Ovary (tissue), 3 donors: ENCODE data around the gene DNER.

ENCODE experiments used
- EP300 ChIP-seq: sonication (generic); formaldehyde crosslinking; IDR thresholded peaks from one replicate; pipeline ENCODE4 v1.6.1; 2017; ENCODE audit warnings: antibody characterized with exemption
- TF ChIP-seq, protein P1 (sequence below), 3 donors: fragments of 450-650 bp in 2 of 3; fragments of 200-600 bp in 1 of 3; IDR thresholded peaks; one replicate each; pipeline versions ENCODE4 v1.5.1 to v1.8.0; 2016 to 2022; ENCODE audit warnings: antibody characterized with exemption in 3 of 3, mild to moderate bottlenecking in 1 of 3
- donor health status: DM: no; HTN: no; CAD: no.

DNA sequence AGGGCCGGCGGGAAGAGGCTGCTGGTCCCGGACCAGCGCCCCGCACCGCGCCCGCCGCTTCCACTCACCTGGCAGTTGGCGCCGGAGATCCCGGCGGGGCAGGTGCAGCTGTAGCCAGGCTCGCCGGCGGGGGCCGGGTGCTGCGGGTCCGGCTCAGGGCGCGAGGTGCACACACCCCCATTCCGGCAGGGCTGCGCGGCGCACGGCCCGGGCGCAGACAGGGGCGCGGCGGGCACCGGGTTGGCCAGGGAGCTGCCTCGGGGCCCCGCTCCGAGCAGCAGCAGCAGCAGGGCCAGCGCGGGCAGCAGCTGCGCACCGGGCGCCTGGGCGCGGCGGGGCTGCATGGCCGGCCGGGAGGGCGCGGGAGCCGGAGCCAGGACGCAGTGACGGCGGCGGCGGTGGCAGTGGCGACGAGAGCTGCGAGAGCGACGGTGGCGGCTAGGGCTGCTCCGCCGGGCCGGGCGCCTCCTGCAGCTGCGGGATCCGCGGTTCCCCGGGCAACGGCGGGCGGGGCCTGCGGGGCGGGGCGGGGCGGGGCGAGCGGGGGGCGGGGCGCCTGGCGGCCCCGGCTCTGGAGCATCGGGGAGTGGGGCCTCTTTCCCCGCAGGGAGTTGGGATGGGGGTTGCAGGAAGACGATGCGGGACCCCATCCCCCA lies at the start of gene DNER:
- TF ChIP-seq, protein P1, sequence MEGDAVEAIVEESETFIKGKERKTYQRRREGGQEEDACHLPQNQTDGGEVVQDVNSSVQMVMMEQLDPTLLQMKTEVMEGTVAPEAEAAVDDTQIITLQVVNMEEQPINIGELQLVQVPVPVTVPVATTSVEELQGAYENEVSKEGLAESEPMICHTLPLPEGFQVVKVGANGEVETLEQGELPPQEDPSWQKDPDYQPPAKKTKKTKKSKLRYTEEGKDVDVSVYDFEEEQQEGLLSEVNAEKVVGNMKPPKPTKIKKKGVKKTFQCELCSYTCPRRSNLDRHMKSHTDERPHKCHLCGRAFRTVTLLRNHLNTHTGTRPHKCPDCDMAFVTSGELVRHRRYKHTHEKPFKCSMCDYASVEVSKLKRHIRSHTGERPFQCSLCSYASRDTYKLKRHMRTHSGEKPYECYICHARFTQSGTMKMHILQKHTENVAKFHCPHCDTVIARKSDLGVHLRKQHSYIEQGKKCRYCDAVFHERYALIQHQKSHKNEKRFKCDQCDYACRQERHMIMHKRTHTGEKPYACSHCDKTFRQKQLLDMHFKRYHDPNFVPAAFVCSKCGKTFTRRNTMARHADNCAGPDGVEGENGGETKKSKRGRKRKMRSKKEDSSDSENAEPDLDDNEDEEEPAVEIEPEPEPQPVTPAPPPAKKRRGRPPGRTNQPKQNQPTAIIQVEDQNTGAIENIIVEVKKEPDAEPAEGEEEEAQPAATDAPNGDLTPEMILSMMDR (IDR thresholded peaks at IDR 0.05) = no peak
- TF ChIP-seq EP300 = no peak
